Activated T-helper 17 cell treated with anti-CD3 and anti-CD28 coated beads, Interleukin-2, amount 50 U/mL, for 72 hours (primary cell): ENCODE data around the gene ZNF653. TPM values are rescaled to one million over a fixed set of nuclear protein-coding genes. Genes with fewer than 3 reads are reported as not detected.

Source experiments
- ATAC-seq: fragments of 150-1000 bp; cut with Tn5 transposase; replicated peaks from 2 replicates; pipeline ENCODE4 v1.10.0; 2021; ENCODE audit warnings: mild to moderate bottlenecking, moderate library complexity
- H3K27ac Mint-ChIP-seq: one replicate; pipeline ENCODE4 v1.8.0; 2022; ENCODE audit warnings: mixed read lengths
- H3K27me3 Mint-ChIP-seq: one replicate; pipeline ENCODE4 v1.8.0; 2022; ENCODE audit warnings: mixed read lengths
- H3K36me3 Mint-ChIP-seq: one replicate; pipeline ENCODE4 v1.8.0; 2022; ENCODE audit warnings: low read depth, mild to moderate bottlenecking, mixed read lengths
- H3K4me1 Mint-ChIP-seq: one replicate; pipeline ENCODE4 v1.8.0; 2022; ENCODE audit warnings: mixed read lengths
- H3K4me3 Mint-ChIP-seq: one replicate; pipeline ENCODE4 v1.8.0; 2022; ENCODE audit warnings: mild to moderate bottlenecking, mixed read lengths
- H3K9me3 Mint-ChIP-seq: one replicate; pipeline ENCODE4 v1.8.0; 2022; ENCODE audit warnings: mixed read lengths
- total RNA-seq, 2 donors: library from RNA; stranded (reverse); gene quantifications; one replicate each; pipeline ENCODE4 v1.2.3, GENCODE V29; 2022

ZNF653 gene
- total RNA-seq, 2 donors from 2014 or later: 18.8 to 26.3 TPM

DNA sequence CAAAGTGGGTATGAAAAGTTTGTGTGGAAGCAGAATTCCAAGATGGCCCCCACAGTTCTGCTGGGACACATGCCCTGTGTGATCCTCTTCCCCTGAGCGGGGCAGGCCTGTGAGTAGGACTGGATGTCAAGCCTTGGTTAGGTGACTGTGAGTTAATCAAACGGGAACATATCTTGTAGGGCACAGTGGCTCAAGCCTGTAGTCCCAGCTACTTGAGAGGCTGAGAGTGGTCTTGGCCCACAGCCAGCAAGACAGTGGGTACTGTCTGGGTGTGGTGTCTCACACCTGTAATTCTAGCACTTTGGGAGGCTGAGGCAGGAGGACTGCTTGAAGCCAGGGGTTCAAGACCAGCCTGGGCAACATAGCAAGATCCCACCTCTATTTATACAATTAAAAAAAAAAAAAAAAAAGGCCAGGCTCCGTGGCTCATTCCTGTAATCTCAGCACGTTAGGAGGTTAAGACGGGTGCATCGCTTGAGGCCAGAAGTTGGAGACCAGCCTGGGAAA, 6.4 kb downstream of the ZNF653 start:
- no peak for ATAC-seq
- Mint-ChIP-seq H3K4me3 (no peak overlapping the region), H3K4me1 (peaks cover 7% of the 10 kb centered on the region), H3K27me3 (no peaks in the 10 kb centered on the region), H3K27ac (no peak overlapping the region), H3K9me3 (no peaks in the 10 kb centered on the region), H3K36me3 (peaks cover 28% of the 10 kb centered on the region)

DNA sequence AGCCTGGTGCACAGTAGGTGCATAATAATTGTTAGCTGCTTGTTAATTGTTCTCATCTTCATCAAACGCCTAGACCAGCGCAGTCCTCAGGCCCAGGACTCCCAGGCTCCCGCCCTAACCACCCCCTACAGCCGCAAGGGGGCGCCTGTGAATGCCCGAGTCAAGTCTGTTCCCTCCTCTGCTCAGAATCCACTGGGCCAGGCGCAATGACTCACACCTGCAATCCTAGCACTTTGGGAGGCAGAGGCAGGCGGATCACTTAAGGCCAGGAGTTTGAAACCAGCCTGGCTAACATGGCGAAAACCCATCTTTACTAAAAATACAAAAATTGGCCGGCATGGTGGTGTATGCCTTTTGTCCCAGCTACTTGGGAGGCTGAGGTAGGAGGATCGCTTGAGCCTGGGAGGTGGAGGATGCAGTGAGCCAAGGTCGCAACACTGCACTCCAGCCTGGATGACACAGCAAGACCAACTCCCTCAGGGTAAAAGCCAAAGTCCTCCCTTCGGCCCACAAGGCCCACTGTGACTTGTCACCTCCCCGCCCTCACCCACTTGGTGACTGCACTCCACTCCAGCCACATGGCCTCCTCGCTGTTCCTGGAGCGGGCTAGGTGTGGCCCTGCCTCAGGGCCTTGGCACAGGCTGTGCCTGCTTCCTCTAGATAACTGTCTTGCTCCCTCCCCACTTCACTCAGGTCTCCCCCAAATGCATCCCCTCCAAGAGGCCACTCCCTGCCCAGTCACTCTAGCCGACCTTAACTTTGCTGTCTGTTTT, 9.1 kb downstream of the ZNF653 start:
- ATAC-seq: peak; percentile 83
- Mint-ChIP-seq H3K4me3 (no peak overlapping the region), H3K9me3 (no peaks in the 10 kb centered on the region), H3K36me3 (peaks cover 51% of the 10 kb centered on the region), H3K4me1 (peaks cover 7% of the 10 kb centered on the region), H3K27me3 (no peaks in the 10 kb centered on the region), H3K27ac (no peak overlapping the region)

DNA sequence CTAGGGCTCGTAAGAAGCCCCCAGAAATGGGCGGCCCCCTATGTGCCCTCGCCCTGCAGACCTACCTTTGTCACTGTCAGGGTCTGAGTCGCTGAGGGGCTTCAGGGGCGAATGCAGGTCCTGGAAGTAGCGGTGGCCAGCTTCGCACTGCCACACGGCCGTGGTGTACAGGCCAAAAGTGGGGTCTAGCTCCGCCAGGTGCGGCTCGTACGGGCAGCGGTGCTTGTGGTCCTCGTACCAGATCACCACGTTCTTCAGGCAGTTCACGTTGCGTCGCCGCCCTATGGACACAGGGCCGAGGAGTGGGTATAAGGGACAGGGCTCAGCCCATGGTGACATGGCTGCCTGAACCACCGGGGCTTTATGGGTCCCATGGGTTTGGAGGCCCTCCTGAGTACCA, 9.8 kb downstream of the ZNF653 start:
- peaks cover 48% of the 10 kb centered on the region for H3K36me3 Mint-ChIP-seq
- no peak for ATAC-seq
- H3K9me3 Mint-ChIP-seq: no peaks in the 10 kb centered on the region
- H3K27me3 Mint-ChIP-seq: no peaks in the 10 kb centered on the region
- peaks cover 4% of the 10 kb centered on the region for H3K4me1 Mint-ChIP-seq
- H3K27ac Mint-ChIP-seq: no peak overlapping the region
- no peak overlapping the region for H3K4me3 Mint-ChIP-seq

DNA sequence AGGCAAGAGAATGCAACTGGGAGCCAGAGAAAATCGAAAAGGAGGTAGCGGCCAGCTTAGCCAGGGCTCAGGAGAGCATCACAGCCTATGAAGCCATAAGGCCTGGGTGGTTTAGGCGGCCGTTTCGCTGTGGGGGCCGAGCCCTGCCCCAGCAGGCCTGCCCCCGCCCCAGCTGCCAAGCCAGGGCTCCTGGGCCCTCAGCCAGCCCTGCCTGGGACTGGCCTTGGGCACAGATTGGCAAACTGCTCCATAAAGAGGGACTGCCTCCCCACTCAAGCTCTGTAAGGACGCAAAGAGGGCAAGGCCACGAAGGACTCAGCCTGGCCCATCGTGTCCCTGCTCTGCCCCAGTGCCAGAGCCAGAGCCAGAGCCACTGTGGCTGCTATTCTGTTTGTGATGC, 10.2 kb downstream of the ZNF653 start:
- no peak for ATAC-seq
- no peaks in the 10 kb centered on the region for H3K27me3 Mint-ChIP-seq
- H3K36me3 Mint-ChIP-seq: peaks cover 49% of the 10 kb centered on the region
- peaks cover 4% of the 10 kb centered on the region for H3K4me1 Mint-ChIP-seq
- no peak overlapping the region for H3K27ac Mint-ChIP-seq
- H3K9me3 Mint-ChIP-seq: no peaks in the 10 kb centered on the region
- H3K4me3 Mint-ChIP-seq: no peak overlapping the region

DNA sequence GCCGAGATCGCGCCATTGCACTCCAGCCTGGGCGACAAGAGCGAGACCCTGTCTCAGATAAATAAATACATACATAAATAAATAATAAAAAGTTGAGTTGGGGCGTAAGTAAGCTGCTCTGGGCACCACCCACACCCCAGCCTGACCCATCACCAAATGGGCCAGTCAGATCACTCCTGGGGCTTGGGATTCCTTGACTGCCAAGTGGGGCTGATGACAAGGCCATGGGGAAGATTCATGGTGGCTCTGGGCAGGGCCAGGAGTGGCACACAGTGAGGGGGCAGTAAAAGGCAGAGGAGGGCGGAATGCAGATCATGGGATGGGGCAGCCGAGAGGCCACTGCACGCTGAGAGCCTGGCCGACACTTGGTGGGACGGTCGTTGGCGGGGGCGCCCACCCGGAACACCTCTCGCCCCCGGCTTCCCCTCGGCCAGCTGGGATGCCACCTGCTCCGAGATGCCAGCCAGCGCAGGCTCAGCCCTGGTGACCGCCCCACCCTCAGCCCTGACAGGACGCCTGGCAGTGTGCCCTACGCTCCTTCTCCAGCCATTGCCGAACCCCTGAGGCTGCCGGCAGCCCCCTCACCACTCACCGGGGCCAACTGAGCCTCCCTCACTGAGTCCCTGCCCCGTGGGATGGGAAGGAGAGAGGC, 10.9 kb downstream of the ZNF653 start:
- Mint-ChIP-seq H3K36me3 (peaks cover 56% of the 10 kb centered on the region), H3K4me3 (no peak overlapping the region), H3K4me1 (peaks cover 4% of the 10 kb centered on the region), H3K27ac (no peak overlapping the region), H3K9me3 (no peaks in the 10 kb centered on the region), H3K27me3 (no peaks in the 10 kb centered on the region)
- ATAC-seq: no peak

DNA sequence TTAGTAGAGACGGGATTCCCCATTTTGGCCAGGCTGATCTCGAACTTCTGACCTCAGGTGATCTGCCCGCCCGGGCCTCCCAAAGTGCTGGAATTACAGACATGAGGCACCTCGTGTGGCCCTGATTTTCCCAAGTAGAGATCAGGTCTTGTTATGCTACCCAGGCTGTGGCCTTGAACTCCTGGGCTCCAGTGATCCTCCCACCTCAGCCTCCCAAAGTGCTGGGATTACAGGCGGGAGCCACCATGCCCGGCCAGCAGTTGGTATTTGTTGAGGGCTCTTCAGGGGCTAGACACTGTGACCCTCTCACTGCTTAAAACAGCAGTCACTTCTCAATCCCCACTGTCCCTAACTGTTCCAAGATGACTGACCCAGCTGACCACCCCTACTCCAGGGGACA, 16.3 kb downstream of the ZNF653 start:
- H3K36me3 Mint-ChIP-seq: peaks cover 62% of the 10 kb centered on the region
- no peaks in the 10 kb centered on the region for H3K9me3 Mint-ChIP-seq
- no peak overlapping the region for H3K27ac Mint-ChIP-seq
- peaks cover 7% of the 10 kb centered on the region for H3K4me1 Mint-ChIP-seq
- no peaks in the 10 kb centered on the region for H3K27me3 Mint-ChIP-seq
- no peak for ATAC-seq
- H3K4me3 Mint-ChIP-seq: no peak overlapping the region

DNA sequence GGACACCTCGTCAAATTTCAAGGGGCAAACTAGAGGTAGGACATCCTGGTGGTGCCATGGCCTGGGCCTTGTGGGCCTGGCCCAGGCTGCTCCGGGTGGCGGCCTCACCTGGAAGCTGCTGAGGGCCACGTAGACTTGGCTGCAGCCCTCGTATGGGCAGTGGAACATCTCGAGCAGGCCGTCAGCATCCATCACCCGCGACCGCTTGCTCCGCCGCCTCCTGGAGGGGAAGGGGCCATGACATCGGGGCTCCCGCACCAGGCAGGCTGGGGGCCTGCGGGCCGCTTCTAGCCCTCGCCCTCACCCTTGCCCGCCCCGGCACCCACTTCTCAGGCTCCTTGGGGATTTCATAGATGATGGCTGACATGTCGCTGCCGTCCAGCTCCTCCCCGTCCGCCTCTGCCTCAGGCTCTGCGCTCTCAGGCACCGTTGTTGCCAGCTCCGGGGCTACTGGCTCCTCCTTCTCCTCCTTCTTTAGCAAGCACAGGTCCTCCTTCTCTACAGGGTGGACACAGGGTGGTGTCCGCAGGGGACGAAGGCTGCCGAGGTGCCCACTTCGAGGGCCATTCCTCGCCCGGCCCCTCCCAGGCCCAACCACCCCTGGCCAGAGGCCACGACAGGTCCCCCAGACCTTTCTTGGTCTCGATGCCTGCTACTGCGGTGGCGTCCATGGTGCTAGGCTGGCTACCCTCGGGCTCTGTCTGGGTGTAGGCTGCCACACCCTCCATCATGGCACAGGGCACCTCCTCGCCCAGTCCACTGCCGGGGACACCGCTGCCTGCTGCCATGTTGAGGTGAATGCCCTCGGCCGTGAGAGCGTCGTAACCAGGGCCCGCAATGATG, 18.8 kb downstream of the ZNF653 start:
- H3K4me1 Mint-ChIP-seq: peaks cover 7% of the 10 kb centered on the region
- no peaks in the 10 kb centered on the region for H3K27me3 Mint-ChIP-seq
- no peak overlapping the region for H3K4me3 Mint-ChIP-seq
- no peak for ATAC-seq
- H3K9me3 Mint-ChIP-seq: no peaks in the 10 kb centered on the region
- peaks cover 52% of the 10 kb centered on the region for H3K36me3 Mint-ChIP-seq
- H3K27ac Mint-ChIP-seq: no peak overlapping the region

DNA sequence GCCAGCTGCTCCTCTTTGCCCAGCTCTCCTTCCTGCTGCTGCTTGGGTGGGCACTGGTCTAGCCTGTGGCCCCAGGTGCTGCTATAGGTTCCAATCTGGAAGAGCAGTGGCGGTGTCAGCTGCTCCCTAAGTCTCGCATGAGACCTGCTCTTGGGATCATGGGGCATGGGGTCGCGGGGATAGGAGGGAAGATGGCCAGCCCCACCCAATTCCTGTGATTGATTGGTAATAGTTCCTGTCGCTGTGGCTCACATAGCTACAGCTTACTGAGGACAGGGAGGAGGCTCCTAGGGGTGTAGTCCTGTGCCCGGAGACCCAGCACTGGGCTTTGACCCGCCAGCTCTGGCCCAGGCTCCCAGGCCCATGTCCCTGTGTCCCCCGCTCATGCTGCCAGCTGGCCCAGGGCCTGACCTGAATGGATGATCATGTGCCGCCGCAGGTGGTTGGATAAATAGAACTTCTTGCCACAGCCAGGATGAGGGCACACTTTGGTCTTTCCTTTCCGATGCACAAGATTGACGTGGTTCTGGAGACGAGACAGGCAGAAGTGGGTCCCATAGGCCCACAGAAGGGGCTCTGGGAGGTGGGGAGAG, 20.3 kb downstream of the ZNF653 start:
- H3K9me3 Mint-ChIP-seq: no peaks in the 10 kb centered on the region
- peaks cover 7% of the 10 kb centered on the region for H3K4me1 Mint-ChIP-seq
- peaks cover 9% of the 10 kb centered on the region for H3K27me3 Mint-ChIP-seq
- ATAC-seq: no peak
- H3K36me3 Mint-ChIP-seq: peaks cover 39% of the 10 kb centered on the region
- peak overlapping the region; percentile 47 for H3K27ac Mint-ChIP-seq
- no peak overlapping the region for H3K4me3 Mint-ChIP-seq

DNA sequence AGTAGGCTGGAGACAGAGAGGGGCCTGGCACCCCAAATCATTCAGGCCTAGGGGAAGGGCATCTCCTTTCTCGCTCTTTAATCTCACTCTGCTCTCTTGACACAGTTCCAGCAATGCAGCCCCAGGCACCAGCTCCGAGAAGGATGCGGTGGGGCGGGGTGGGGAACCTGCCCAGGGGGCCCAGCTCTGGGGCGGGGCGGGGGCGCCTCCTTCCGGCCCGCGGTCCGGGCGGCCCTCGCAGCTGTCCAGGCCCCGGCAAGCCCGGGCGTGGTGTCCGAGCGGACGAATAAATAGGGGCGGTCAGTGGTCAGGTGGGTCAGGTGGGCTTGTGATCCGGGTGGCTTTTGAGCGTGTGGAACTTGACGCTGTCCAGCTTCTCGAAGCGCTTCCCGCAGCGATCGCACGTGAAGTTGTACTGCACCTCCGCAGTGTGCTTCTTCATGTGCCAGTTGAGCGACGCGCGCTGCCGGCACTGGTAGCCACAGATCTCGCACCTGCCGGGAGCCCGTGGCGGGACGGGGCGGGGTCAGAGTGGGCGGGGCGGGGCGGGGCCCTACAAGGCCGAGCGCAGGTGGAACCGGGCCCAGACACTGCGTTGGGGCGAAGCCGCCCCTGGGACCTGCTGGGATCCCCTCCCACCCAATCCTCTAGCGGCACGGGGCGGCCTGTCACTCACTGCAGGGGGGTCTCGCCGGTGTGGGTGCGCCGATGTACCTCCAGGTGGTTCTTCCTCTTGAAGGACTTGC, 22.1 kb downstream of the ZNF653 start:
- Mint-ChIP-seq H3K27me3 (peaks cover 16% of the 10 kb centered on the region), H3K4me1 (peaks cover 13% of the 10 kb centered on the region), H3K4me3 (peak overlapping the region; percentile 78), H3K9me3 (no peaks in the 10 kb centered on the region), H3K27ac (peak overlapping the region; percentile 82), H3K36me3 (peaks cover 27% of the 10 kb centered on the region)
- no peak for ATAC-seq

DNA sequence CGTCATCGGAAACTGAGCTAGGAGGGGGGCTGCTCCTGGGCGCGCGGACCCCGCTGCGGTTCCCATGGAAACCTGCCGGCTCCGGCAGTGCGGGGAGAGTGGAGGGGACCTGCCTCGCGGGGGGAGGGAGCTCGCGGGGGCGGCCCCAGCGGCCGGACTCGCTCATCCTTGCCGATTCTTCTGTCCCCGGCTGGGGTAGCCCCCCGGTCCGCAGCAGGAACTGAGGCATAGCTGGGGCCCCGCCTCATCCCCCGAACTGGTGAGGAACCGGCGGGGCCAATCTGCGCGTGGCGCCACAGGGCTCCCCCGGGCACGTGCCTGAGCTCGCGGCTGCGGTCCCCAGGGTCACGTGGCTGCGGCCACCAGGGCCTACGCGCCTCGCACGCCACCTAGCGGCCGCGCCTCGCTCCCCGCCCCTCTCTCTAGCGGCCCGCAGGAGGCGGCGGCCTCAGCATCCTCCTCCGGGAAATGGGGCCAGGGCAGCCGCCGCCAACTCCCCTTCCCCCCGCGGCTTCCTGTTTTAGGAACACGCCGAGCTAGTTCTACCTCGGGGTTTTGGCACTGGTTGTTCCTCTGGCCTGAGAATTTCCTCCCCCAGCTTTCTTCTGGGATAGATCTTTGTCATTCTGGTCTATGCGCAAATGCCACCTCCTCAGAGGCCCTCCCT, 23.1 kb downstream of the ZNF653 start:
- no peaks in the 10 kb centered on the region for H3K9me3 Mint-ChIP-seq
- peaks cover 14% of the 10 kb centered on the region for H3K4me1 Mint-ChIP-seq
- peak; percentile 82 for ATAC-seq
- H3K4me3 Mint-ChIP-seq: peak overlapping the region; percentile 78
- peaks cover 19% of the 10 kb centered on the region for H3K27me3 Mint-ChIP-seq
- H3K36me3 Mint-ChIP-seq: peaks cover 25% of the 10 kb centered on the region
- H3K27ac Mint-ChIP-seq: peak overlapping the region; percentile 82

DNA sequence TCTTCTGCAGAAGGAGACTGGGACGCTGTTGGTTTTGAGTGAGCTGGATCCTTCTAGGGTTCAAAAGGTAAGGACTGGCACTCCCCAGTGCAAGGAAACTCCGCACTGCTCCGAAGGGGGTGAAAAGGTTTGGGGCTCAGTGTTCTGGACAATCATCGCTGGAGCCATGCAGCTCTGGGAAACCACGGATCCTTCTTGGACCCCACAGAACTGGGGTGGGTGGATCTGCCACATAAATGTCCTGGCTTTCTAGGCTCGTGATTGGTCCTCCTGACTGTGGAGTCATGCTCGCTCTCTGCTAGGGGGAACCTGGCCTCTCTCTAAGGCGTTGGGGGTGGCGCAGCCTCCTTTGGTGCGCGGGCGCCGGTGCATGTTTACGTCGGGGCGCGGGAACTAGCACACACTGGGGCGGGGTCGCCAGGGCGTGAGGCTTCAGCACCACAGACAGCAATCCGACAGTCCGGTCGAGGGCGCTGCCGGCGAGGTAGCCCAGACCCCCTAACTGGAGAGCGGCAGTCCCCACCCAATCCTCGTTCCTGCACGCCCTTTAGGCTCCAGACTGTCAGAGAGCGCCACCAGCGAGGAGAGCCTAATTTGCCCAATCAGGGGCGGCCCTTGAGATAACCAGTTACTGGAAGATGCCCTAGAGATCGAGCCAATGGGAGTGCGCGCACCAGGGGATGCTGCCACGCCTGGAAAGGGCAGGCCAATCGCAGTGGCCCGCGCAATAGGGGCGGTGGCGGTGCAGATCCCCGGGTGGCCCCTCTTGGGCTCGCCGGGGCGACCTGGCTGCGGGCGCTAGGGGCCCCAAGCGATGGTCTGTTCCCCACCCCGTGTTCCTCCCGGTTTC, 23.9 kb downstream of the ZNF653 start:
- peak overlapping the region; percentile 78 for H3K4me3 Mint-ChIP-seq
- peaks cover 19% of the 10 kb centered on the region for H3K36me3 Mint-ChIP-seq
- ATAC-seq: peak; percentile 88
- no peaks in the 10 kb centered on the region for H3K9me3 Mint-ChIP-seq
- H3K27me3 Mint-ChIP-seq: peaks cover 19% of the 10 kb centered on the region
- peaks cover 14% of the 10 kb centered on the region for H3K4me1 Mint-ChIP-seq
- peak overlapping the region; percentile 82 for H3K27ac Mint-ChIP-seq

DNA sequence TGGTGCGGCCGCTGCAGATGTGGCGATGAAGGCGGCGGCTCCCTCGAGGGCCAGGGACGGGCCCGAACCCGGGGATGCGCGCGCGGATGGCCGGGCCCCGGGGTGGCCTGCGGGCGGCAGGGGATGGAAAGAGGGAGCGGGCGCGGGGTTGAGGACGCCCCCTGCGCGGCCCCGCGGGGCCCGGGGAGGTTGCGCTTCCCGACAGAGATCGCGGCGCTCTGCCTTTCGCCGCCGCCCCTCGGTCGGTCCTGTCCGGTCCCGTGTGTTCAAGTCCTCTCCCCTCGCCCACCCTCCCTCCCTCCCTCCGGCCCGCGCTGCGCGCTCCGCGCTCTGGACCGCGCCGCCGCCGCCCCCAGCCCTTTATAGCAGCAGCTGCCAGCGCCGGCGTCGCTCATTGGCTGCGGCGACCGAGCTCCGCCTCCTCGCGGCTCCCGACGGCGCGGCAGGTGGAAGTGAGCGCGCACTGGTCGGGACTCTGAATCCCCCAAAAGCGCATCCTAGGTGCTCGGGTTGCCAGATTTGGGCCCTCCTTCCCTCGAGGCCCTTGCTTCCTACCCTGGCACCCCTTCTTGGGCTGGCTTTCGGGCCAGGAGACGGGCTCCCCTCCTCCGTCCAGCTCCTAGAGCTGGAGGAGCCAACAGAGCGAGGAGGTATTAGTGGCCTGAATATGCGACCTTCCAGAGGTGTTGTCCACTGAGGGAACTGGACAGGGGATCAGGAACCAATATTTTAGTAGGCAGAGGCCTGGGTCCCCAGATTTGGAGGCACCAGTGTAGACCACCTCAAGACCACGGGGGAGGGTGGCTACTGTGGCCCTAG, 24.7 kb downstream of the ZNF653 start, which contains the start of gene ELAVL3:
ELAVL3 (minus strand) TSS at position 332 of the 819 bp plus-strand sequence. CDS start 438 bp downstream, outside the sequence.
- Mint-ChIP-seq H3K9me3 (no peaks in the 10 kb centered on the region), H3K4me1 (peaks cover 14% of the 10 kb centered on the region), H3K36me3 (peaks cover 19% of the 10 kb centered on the region), H3K4me3 (peak within 1 kb of the TSS; percentile 78), H3K27ac (peak within 1 kb of the TSS; percentile 82), H3K27me3 (peaks cover 19% of the 10 kb centered on the region)
- ATAC-seq: no peak
